ENCODE results near the gene COL5A3.
"Not testable (repeated sequence)": the region's sequence is repeated elsewhere in the genome, so short reads cannot be mapped to it uniquely, and the experiment has no call there.

The COL5A3 gene

DNA sequence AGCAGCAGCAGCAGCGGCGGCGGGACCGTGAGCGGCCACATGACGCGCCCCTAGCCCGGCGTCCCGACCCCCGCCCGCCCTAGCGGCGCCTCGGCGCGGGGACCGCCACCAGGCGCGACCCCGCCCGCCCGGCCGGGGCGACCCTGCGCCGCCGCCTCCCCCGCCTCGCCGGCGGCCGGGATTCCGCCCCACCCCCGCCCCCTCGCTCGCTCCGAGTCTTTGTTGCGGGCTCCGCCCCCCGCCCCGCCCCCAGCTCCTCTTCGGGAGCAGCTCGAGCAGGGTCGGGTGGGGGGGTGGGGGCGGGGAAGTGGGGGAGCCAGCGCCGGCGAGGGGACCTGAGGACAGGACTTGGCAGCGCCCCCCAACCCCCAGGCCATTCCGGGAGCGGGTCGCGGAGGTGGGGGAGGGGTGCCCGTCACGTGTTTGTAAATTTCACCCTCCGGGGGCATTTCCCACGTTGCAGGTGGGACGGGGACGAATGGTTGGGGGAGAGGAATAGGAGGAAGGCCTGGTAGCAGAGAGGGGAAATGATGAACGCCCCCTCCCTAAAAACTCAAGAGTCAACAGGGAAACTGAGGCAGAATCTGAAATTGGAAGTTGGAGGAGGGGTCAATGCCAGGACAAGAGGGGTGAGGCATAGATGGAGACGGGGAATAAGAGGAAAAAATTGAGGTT is 73.8 kb downstream of the COL5A3 start, which contains the start of gene OLFM2:
Gene OLFM2, minus strand, starts transcription at position 190 of the 675 bp plus-strand sequence. Its CDS starts 149 bp downstream, at position 41.
- no peak for DNase-seq (ENCODE audit: low read depth)

DNA sequence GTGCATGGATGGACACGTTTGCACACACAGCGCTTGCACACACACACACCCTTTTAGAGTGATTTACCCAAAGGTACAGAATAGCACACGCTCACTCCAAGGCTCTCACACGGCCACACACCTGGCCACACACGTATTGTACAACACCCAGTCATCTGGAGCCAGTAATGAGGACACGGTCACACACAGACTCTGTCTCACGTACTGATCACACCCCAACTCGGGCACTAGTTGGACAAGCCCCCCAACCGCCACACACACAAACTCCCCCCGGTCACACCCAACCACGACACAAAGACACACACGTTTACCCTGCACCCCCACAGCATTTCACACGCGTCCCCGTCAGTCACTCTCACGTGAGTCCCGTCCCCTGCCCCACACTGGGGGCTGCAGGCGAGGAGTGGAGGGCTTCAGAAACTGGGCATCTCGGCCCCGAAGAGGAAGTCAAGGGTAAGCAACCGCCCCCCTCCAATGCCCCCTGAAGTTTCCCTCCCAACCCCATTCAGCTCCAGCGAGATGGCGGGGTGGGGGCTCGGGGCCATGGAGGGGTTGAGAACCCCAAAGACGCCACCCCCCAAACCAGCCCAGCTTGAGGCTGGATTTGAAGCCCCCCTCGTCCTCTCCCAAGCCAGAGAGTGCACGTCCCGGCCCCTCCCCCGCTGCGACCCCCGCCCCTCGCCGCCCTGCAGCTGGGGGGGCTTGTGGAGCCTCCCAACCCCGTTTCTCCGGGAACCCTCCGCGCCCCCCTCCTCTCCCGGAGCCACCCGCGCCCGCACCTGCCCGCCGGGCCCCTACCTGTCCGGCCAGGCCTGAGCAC is 74.6 kb downstream of the COL5A3 start:
- DNase-seq (ENCODE audit: low read depth) = no peak

DNA sequence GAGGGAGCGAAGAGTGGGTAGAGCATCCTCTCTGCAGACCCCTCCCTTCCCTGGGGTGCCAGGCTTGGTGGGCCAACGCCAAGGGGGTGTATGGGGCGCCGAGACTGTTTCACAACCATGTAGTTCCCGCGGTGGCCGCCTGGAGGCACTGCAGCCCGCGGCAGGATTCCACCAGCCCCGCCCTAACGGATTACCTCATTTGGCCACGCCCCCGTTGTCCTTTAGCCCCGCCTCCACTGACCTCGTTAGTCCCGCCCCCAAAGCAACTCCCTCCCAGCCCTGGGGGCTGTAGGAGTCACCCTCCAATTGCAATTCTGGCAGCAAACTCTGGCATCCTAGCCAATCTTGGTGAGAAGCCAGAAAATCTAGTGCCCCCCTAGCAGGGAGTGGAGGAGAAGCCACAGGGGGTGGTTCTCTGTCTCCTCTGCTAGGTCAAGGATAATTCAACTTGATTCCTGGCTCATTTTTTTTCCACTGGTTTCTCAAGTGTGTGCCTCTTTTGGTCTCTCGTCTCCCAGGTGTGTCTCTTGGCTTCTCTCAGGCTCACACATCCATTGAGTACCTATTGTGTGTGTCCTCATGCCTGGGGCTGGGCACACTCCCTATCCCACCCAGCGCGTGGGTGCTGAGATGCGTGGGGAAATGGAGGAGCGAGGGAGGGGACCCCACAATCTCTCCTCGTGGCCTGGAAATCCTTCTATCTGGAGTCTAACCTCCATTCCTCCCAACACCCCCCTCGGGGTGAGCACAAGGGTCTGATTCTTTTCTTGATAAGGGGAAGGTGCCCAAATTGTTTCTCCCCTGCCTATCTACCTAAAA is 76.0 kb downstream of the COL5A3 start:
- DNase-seq (ENCODE audit: low read depth) = peak; percentile 81

DNA sequence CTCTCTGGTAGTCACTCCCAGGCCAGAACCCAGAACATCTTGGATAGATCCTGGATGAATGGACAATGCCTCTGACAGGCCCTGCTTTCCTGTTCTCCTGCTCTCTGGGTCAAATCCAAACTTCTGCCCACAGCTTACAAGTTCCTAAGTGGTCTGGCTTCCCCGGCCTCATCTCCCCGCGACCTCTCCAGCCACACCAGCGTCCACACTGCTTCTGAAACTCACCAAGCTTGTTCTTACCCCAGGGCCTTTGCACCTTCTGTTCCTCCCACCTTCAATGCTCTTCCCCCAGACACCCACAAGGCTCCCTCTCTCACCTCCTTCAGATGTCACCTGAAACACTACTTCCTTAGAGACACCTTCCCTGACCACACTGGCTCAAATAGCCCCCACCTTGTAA is 77.5 kb downstream of the COL5A3 start:
- DNase-seq (ENCODE audit: low read depth) = no peak

DNA sequence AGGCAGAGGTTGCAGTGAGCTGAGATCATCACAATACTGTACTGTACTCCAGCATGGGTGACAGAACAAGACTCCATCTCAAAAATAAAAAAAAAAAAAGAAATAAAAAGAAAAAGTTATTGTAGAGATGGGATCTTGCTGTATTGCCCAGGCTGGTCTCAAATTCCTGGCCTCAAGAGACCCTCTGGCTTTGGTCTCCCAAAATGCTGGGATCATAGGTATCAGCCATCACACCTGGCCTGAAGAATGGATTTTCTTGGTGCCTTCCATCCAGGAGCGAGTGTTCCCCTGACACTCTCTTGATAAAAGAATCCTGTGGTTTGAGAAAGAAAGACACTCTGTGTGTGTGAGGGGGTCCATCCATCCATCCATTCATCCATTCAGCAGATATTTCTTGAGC is 78.7 kb downstream of the COL5A3 start:
- DNase-seq (ENCODE audit: low read depth) = no peak

DNA sequence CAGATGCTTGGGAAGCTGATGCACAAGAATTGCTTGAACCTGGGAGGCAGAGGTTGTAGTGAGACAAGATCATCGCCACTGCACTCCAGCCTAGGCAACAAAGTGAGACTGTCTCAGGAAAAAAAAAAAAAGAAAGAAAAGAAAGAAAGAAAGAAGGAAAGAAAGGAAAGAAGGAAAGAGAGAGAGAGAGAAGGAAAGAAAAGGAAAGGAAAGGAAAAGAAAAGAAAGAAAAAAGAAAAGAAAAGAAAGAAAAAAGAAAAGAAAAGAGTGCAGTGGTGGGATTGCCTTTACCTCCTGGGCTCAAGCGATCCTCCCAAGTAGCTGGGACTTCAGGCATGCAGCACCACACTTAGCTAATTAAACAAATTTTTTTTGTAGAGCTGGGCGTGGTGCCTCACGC is 86.9 kb downstream of the COL5A3 start:
- no peak for DNase-seq (ENCODE audit: low read depth)

DNA sequence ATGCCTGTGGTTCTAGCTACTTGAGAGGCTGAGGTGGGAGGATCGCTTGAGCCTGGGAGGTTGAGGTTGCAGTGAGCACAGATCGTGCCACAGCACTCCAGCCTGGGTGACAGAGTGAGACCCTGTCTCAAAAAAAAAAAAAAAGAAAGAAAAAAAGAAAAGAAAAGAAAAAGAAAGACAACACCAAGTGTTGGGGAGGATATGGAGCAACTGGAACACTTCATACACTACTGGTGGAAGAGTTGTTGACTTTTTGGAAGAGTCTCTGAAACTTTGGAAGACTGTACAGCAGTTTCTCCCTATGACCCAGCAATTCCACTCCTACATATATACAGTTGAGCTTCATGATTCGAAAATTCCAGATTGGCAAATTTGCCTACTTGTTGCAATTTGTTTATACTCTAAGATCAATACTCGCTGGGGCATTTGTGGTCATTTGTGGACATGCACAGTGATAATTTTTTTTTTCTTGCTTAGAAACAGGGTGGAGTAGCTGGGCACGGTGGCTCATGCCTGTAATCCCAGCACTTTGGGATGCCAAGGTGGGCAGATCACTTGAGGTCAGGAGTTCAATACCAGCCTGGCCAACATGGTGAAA is 87.4 kb downstream of the COL5A3 start:
- DNase-seq (ENCODE audit: low read depth) = not testable (repeated sequence)

DNA sequence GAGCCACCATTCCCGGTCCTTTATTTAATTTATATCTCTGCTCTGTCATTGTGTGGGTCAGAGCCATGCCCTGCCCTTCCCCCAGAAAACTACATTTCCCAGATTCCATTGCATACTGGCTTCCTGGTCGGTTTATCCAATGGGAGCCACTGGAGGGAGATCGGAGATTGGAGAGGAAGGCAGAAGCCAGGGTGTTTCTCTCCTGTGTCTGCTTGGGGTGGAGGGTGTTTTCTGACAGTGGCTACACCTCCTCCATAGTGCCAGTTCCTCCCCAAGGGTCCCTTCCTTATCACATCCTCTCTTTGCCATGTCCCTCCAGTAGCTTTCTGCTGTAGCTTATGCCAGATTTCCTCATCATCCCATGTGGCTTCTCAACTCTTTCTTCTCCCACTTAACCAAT is 93.0 kb downstream of the COL5A3 start:
- DNase-seq (ENCODE audit: low read depth) = no peak

DNA sequence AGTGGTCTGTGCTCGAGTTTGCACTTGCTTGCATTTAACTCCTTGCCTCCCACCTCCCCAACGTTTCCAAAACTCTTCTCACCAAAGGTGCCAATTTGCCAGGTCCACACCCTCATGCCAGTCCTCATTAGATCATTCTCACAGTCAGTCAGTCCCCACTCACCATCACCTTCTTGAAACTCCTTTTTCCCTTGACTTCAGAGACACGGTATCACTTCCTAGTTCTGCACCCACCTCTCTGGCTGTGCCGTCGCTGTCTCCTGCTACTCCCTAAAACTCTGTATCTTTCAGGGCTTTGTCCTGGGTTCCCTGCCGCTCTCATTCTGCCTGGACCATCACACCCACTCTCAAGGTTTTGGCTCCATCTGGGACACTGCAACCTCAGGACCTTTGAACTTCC is 93.6 kb downstream of the COL5A3 start:
- no peak for DNase-seq (ENCODE audit: low read depth)

DNA sequence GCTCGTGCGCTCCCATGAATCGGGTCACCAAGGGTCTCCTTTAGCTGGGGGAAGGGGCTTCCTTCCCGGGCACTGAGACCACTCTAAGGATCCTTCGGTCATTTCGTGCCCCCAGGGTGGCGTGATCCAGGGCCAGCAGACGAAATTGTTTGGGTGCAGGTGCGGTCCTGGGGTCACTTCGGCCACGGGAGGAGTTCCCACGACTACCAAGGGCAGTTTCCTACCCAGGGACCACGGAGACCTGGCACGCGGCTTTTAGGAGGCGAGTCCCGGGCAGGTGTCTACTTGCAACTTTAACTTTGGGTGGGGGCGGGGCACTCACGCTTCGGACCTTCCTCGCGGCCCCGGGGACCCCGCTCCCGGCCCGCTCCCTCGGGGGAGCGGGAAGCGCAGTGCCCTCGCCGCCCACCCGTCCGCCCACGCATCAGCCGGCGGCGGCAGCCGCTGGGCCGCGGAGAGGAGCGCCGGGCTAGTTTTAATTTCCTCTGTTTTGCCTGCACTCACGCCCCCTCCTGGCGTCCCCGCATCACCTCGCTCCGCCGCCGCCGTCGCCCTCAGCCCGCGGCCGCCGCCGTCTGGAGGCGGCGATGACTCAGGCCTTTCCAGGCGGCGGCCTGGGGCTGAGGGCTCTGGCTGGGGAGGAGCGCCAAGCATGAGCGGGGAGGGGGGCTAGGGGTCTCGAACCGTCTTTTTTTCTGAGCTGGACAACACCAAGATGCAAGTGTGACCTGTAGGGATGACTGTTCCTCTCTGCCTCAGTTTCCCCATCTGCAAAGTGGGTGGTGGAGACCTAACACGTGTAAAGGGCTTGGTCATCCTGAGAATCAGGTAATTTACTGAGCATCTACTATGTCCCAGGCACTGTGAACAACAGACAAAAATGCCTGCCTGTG is 95.7 kb downstream of the COL5A3 start:
- DNase-seq (ENCODE audit: low read depth) = peak; percentile 56

DNA sequence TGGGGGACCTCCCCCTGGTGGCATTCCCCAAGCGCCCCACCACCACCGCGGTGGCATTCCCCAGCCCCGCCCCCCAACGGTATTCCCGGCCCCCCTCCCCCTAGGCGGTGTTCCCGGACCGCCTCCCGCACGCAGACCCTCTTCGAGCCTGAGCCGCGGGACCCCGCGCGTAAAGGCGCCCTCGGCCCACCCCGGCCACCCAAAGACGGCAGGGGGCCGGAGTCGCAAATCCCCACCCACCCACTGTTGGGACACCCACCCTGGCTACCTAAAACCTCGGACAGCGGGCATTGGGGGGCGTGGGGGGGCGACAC is 96.3 kb downstream of the COL5A3 start:
- DNase-seq (ENCODE audit: low read depth) = no peak

DNA sequence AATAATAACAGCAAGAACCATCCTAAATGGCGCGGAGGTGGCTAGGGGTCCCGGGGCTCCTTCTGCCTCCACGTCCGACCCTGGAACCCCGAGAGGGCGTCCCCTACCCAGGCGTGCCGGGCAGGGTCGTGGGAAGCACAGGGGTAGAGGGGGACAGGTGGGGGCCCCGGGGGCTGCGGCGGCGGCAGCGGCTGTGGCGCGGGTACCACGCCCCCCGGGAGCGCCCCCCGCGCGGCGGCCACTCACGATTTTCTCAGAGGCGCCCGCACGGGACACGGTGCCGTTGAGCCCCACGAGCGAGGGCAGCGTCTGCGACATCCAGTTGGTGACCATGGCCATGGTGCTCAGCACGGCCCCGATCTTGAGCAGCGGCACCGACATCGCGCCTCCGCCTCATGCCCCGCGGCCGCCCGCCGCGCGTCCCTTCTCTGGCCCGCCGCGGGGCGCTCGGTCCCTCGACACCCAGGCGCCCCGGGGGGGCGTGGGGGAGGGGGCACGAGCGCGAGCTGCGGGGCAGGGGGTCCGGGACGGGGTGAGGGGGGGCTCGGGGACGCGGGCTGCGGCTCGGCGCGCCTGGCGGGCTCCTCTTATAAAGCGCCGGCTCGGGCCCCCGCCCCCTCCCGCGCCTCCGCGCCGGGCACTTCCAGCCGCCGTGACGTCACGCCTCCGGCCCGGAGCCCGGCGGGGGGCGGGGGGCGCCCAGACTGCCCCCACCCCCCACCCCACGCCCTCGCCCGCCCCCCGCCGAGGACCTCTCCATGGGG is 96.9 kb downstream of the COL5A3 start:
- DNase-seq (ENCODE audit: low read depth) = no peak

DNA sequence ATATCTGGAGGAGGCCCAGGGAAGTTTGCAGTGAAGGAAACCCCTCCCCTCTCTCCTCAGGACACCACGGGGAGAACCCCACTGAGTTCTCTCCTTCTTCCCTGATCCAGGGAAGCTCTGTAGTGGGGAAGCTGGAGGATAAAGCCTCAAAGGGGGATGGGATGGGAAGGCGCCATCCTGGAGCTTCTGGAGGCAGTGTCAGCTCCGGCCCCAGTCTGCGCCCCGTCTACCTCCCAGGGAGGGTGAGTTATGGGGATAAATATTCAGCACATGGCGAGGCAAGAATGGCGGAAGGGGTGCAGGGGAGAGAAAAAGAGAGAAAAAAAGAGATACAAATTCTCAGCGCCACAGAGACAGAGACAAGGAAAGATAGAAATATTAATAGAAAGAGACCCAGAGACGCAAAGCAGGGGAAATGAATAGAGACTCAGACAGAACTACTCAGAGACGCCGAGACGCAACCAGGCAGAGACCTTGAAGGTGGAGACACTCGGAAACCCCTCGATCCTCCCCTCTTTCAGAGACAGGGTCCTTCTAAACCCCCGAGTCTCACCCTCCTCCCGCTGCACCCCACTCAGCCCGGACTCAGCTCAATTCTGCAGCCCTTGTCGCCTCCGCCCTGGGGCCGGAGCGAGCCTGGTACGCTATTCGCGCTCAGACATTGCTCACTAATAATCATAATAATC is 97.6 kb downstream of the COL5A3 start:
- no peak for DNase-seq (ENCODE audit: low read depth)

DNA sequence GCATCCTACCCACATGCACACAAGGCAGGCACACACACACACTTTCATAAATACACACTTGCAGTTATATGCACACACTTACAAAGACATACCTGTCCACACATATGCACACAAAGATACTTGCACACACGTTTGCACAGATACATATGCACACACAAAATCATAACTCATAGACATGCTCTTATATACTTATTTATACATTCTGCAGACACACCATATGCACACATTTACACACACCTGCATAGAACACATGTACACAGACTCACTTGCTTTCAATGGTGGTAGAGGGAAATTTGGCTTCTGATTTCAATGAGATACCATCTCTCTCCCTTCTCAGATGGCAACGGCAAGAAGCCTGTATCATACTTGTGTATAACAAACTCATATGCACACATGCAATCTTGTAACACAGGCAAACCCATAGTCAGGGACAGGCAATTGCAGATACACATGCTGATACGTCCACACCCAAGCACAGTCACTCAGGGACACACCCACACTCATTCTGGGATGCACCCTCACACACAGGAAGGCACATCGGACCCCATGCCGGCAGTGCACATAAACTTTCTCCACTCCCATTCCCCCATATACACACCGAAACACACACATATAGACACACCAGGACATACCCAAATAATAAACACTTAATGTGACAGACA is 98.6 kb downstream of the COL5A3 start:
- DNase-seq (ENCODE audit: low read depth) = no peak

DNA sequence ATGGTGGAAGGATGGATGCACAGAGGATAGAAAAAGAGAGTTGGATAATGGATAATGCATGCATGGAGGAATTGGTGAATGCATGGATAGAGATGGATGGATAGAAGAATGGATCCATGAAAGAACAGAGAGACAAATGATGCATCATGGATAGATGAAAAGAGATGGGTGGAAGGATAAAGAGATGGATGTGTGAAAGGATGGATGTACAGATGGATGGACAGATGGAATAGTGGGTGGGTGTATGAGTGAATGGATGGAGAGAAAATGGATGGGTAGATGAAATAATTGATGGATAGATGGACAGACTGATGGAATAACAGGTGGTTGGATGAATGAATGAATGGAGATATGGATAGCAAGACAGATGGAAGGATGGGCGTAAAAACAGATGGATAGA is 99.7 kb downstream of the COL5A3 start:
- no peak for DNase-seq (ENCODE audit: low read depth)

All from stimulated activated CD8-positive, alpha-beta memory T cell treated with anti-CD3 and anti-CD28 coated beads, Interleukin-7, amount 100 ng/mL, for 24 hours (primary cell).